Chondrocyte (in vitro differentiated cells): ENCODE data around the gene ETV1. TPM values are rescaled to one million over a fixed set of nuclear protein-coding genes. Genes with fewer than 3 reads are reported as not detected.

Experiments used
- DNase-seq: peaks from one replicate; pipeline ENCODE4 v3.0.0; 2021; ENCODE audit warnings: mixed read lengths, low spot score
- H3K27ac Mint-ChIP-seq: one replicate; pipeline ENCODE4 v1.8.0; 2021; ENCODE audit warnings: mild to moderate bottlenecking, moderate library complexity, mixed read lengths; ENCODE audit not compliant: unreplicated experiment
- H3K27me3 Mint-ChIP-seq: 2 replicates; pipeline ENCODE4 v1.8.0; 2021; ENCODE audit warnings: low read depth, mixed read lengths
- H3K36me3 Mint-ChIP-seq: 2 replicates; pipeline ENCODE4 v1.8.0; 2021; ENCODE audit warnings: low read depth, mixed read lengths
- H3K4me1 Mint-ChIP-seq: 2 replicates; pipeline ENCODE4 v1.8.0; 2021; ENCODE audit warnings: low read depth, mild to moderate bottlenecking, mixed read lengths
- H3K4me3 Mint-ChIP-seq: one replicate; pipeline ENCODE4 v1.8.0; 2021; ENCODE audit warnings: mild to moderate bottlenecking, moderate library complexity, mixed read lengths; ENCODE audit not compliant: unreplicated experiment
- H3K9me3 Mint-ChIP-seq: 2 replicates; pipeline ENCODE4 v1.8.0; 2021; ENCODE audit warnings: low read depth, mixed read lengths
- CTCF ChIP-seq: fragments of 200-600 bp; sonication (generic); IDR thresholded peaks from 2 replicates; pipeline ENCODE4 v1.5.0; 2021; ENCODE audit warnings: antibody characterized with exemption, mild to moderate bottlenecking, moderate library complexity
- total RNA-seq: library from RNA; stranded (reverse); gene quantifications from 3 replicates; pipeline ENCODE4 v1.2.1, GENCODE V29; 2021

ETV1 gene
- total RNA-seq, 1 donor from 2014 or later = 2.7 TPM

- Mint-ChIP-seq H3K9me3 (peaks cover 7% of the 10 kb centered on the region), H3K36me3 (no peaks in the 10 kb centered on the region), H3K4me3 (no peak overlapping the region), H3K27me3 (no peaks in the 10 kb centered on the region), H3K27ac (no peak overlapping the region), H3K4me1 (peaks cover 14% of the 10 kb centered on the region)
- no peak for TF ChIP-seq CTCF
- DNase-seq = no peak
These were observed 133.5 kb downstream of the ETV1 start for GRCh38 chr7:13856012-13856411.

- Mint-ChIP-seq H3K36me3 (no peaks in the 10 kb centered on the region), H3K9me3 (peaks cover 7% of the 10 kb centered on the region), H3K4me1 (peaks cover 29% of the 10 kb centered on the region), H3K4me3 (no peak overlapping the region), H3K27ac (no peak overlapping the region), H3K27me3 (no peaks in the 10 kb centered on the region)
- TF ChIP-seq CTCF = no peak
- no peak for DNase-seq
These were observed 137.0 kb downstream of the ETV1 start for GRCh38 chr7:13852281-13852968.

GRCh38 chr7:13851736-13852135, 137.7 kb downstream of the ETV1 start:
- Mint-ChIP-seq H3K4me1 (peaks cover 29% of the 10 kb centered on the region), H3K4me3 (no peak overlapping the region), H3K9me3 (peaks cover 7% of the 10 kb centered on the region), H3K27ac (no peak overlapping the region), H3K27me3 (no peaks in the 10 kb centered on the region), H3K36me3 (no peaks in the 10 kb centered on the region)
- TF ChIP-seq CTCF = no peak
- no peak for DNase-seq

GRCh38 chr7:13850185-13850752, 139.2 kb downstream of the ETV1 start:
- no peak for DNase-seq
- Mint-ChIP-seq H3K4me3 (no peak overlapping the region), H3K9me3 (peaks cover 7% of the 10 kb centered on the region), H3K4me1 (peaks cover 29% of the 10 kb centered on the region), H3K27me3 (no peaks in the 10 kb centered on the region), H3K36me3 (no peaks in the 10 kb centered on the region), H3K27ac (peak overlapping the region; percentile 18)
- no peak for TF ChIP-seq CTCF

- Mint-ChIP-seq H3K9me3 (peaks cover 7% of the 10 kb centered on the region), H3K4me3 (no peak overlapping the region), H3K27ac (peak overlapping the region; percentile 50), H3K27me3 (no peaks in the 10 kb centered on the region), H3K4me1 (peaks cover 29% of the 10 kb centered on the region), H3K36me3 (no peaks in the 10 kb centered on the region)
- DNase-seq = no peak
- no peak for TF ChIP-seq CTCF
These were observed 140.1 kb downstream of the ETV1 start for GRCh38 chr7:13849163-13849892.
